Neural progenitor cell (in vitro differentiated cells): ENCODE data around the gene PLPPR3. TPM values are rescaled to one million over a fixed set of nuclear protein-coding genes. Genes with fewer than 3 reads are reported as not detected.

Experiments
- DNase-seq: peaks from one replicate; pipeline ENCODE4 v3.0.0-alpha.2; 2016; ENCODE audit warnings: low spot score
- H2AFZ ChIP-seq: fragments of 200-600 bp; sonication (generic); replicated peaks from 2 replicates; pipeline ENCODE4 v1.6.1; 2016; ENCODE audit warnings: antibody characterized with exemption
- H3F3A ChIP-seq: fragments of 200-600 bp; sonication (generic); 2 replicates; pipeline ENCODE4 v1.6.1; 2016; ENCODE audit warnings: antibody characterized with exemption, low read depth
- H3K27ac ChIP-seq: fragments of 200-600 bp; sonication (generic); 2 replicates; pipeline ENCODE4 v1.5.1; 2016; ENCODE audit warnings: mild to moderate bottlenecking
- H3K27me3 ChIP-seq: fragments of 200-600 bp; sonication (generic); 2 replicates; pipeline ENCODE4 v1.6.1; 2016; ENCODE audit warnings: mild to moderate bottlenecking, moderate library complexity
- H3K36me3 ChIP-seq: fragments of 200-600 bp; sonication (generic); 2 replicates; pipeline ENCODE4 v1.5.1; 2016
- H3K4me1 ChIP-seq: fragments of 200-600 bp; sonication (generic); 2 replicates; pipeline ENCODE4 v1.6.1; 2016; ENCODE audit warnings: mixed run types
- H3K4me2 ChIP-seq: fragments of 200-600 bp; sonication (generic); 2 replicates; pipeline ENCODE4 v1.6.1; 2016
- H3K4me3 ChIP-seq: fragments of 200-600 bp; sonication (generic); 2 replicates; pipeline ENCODE4 v1.5.1; 2016
- H3K79me2 ChIP-seq: fragments of 200-600 bp; sonication (generic); 2 replicates; pipeline ENCODE4 v1.6.1; 2016; ENCODE audit warnings: low read depth
- H3K9ac ChIP-seq: fragments of 200-600 bp; sonication (generic); 2 replicates; pipeline ENCODE4 v1.6.1; 2016
- H3K9me3 ChIP-seq: fragments of 200-600 bp; sonication (generic); 2 replicates; pipeline ENCODE4 v1.5.1; 2016; ENCODE audit warnings: low read depth
- H4K20me1 ChIP-seq: fragments of 200-600 bp; sonication (generic); 2 replicates; pipeline ENCODE4 v1.6.1; 2016; ENCODE audit warnings: low read depth
- H3K27ac Mint-ChIP-seq: 3 replicates; pipeline ENCODE4 v1.8.0; 2021; ENCODE audit warnings: mixed read lengths
- H3K27me3 Mint-ChIP-seq: 2 replicates; pipeline ENCODE4 v1.8.0; 2022; ENCODE audit warnings: low read depth, mild to moderate bottlenecking, inconsistent platforms, moderate library complexity, mixed read lengths; ENCODE audit not compliant: insufficient read depth
- H3K36me3 Mint-ChIP-seq: 3 replicates; pipeline ENCODE4 v1.8.0; 2021; ENCODE audit warnings: mixed read lengths
- H3K4me1 Mint-ChIP-seq: 3 replicates; pipeline ENCODE4 v1.8.0; 2021; ENCODE audit warnings: mixed read lengths
- H3K4me3 Mint-ChIP-seq: 3 replicates; pipeline ENCODE4 v1.8.0; 2021; ENCODE audit warnings: mild to moderate bottlenecking, moderate library complexity, mixed read lengths
- H3K9me3 Mint-ChIP-seq: 3 replicates; pipeline ENCODE4 v1.8.0; 2020; ENCODE audit warnings: mixed read lengths
- CTCF ChIP-seq: fragments of 200-600 bp; sonication (generic); IDR thresholded peaks from 2 replicates; pipeline ENCODE4 v1.5.1; 2017; ENCODE audit warnings: antibody characterized with exemption, mild to moderate bottlenecking
- EZH2 ChIP-seq: fragments of 200-600 bp; sonication (generic); IDR thresholded peaks from 2 replicates; pipeline ENCODE4 v1.6.1; 2017; ENCODE audit warnings: antibody characterized with exemption, mild to moderate bottlenecking, moderate library complexity
- EZH2phosphoT487 ChIP-seq: fragments of 200-600 bp; sonication (generic); IDR thresholded peaks from 2 replicates; pipeline ENCODE4 v1.6.1; 2017; ENCODE audit warnings: antibody characterized with exemption
- total RNA-seq: library from RNA; depleted of rRNA; stranded (reverse); fragments of >200 nt; gene quantifications from 2 replicates; pipeline ENCODE4 v1.2.3, GENCODE V29; 2015; ENCODE audit warnings: low replicate concordance

PLPPR3 gene
- total RNA-seq, 1 donor from 2014 or later, result 15.6 TPM

DNA sequence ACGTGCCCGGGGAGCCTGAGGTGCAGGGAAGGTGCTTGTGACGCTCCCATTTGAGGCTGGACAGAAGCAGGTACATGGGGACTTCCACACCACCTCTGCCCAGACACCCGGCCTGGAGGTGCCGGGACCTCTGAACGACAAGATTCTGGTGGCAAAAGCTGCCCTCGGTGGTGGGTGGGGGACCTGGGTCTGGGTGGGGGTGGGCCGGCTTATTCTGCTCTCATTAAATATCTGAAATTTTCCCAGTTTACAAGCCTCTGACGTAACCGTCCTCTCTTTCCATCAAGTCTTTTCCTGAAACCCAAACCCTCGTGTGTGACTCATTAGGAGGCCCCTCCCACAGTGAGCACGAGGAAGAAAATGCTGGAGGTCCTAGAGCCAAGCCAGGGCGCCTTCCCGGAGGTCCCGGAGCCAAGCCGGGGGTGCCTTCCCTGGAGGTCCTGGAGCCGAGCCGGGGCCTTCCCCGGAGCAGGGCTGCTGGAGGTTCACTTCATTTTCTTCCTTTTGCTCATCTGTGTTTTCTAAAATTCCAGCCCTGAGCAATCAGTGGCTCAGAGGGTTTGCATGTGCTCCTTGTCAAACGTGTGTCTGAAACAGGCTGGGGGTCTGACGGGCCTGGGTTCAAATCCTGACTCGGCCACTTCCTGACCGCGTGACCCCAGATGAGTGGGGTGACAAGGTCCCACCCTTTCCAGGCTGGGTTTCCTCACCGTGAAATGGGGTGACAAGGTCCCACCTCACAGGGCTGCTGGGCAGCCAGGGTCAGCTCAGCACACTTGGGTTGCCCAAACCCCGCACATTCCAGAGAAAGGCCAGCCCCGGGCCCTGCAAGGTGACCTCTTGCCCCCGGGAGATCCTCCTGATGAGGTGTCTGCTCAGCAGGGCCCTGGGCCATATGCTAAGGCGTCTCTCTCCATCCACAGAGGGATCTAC is 47.8 kb upstream of the PLPPR3 start:
- no peaks in the 10 kb centered on the region for H3K9me3 ChIP-seq
- no peak overlapping the region for H3K27ac ChIP-seq
- peaks cover 27% of the 10 kb centered on the region for H4K20me1 ChIP-seq
- H3K27me3 Mint-ChIP-seq, result peaks cover 9% of the 10 kb centered on the region
- no peak overlapping the region for H3K27ac Mint-ChIP-seq
- H3K4me1 Mint-ChIP-seq, result peaks cover 10% of the 10 kb centered on the region
- H3K9ac ChIP-seq, result no peak overlapping the region
- no peak overlapping the region for H3K4me2 ChIP-seq
- H3F3A ChIP-seq, result peaks cover 35% of the 10 kb centered on the region
- H3K36me3 Mint-ChIP-seq, result peaks cover 11% of the 10 kb centered on the region
- H3K4me3 Mint-ChIP-seq, result peak overlapping the region; percentile 41
- TF ChIP-seq EZH2, result no peak
- TF ChIP-seq EZH2phosphoT487, result no peak
- no peak for TF ChIP-seq CTCF
- no peak for DNase-seq
- no peak overlapping the region for H3K4me3 ChIP-seq
- H3K79me2 ChIP-seq, result no peaks in the 10 kb centered on the region
- H2AFZ ChIP-seq, result no peak overlapping the region
- no peaks in the 10 kb centered on the region for H3K9me3 Mint-ChIP-seq
- H3K4me1 ChIP-seq, result peaks cover 7% of the 10 kb centered on the region
- no peaks in the 10 kb centered on the region for H3K27me3 ChIP-seq
- no peaks in the 10 kb centered on the region for H3K36me3 ChIP-seq

GRCh38 chr19:868458-869244 is 46.9 kb upstream of the PLPPR3 start:
- no peak for DNase-seq
- Histone ChIP-seq H3K9me3 (no peaks in the 10 kb centered on the region), H2AFZ (no peak overlapping the region), H3K4me3 (no peak overlapping the region), H3K4me2 (no peak overlapping the region), H3K27ac (no peak overlapping the region), H4K20me1 (peaks cover 27% of the 10 kb centered on the region), H3K36me3 (no peaks in the 10 kb centered on the region), H3F3A (peaks cover 39% of the 10 kb centered on the region), H3K27me3 (peaks cover under 1% of the 10 kb centered on the region), H3K79me2 (no peaks in the 10 kb centered on the region), H3K4me1 (peaks cover 7% of the 10 kb centered on the region), H3K9ac (no peak overlapping the region)
- H3K36me3 Mint-ChIP-seq, result peaks cover 11% of the 10 kb centered on the region
- H3K9me3 Mint-ChIP-seq, result no peaks in the 10 kb centered on the region
- peaks cover 10% of the 10 kb centered on the region for H3K4me1 Mint-ChIP-seq
- H3K4me3 Mint-ChIP-seq, result no peak overlapping the region
- H3K27ac Mint-ChIP-seq, result no peak overlapping the region
- H3K27me3 Mint-ChIP-seq, result peaks cover 10% of the 10 kb centered on the region
- TF ChIP-seq EZH2phosphoT487 (no peak), CTCF (no peak), EZH2 (no peak)

- Histone ChIP-seq H3K9me3 (no peaks in the 10 kb centered on the region), H3K27ac (no peak overlapping the region), H3K27me3 (peaks cover 7% of the 10 kb centered on the region), H3K9ac (no peak overlapping the region), H3F3A (peaks cover 42% of the 10 kb centered on the region), H3K36me3 (no peaks in the 10 kb centered on the region), H3K4me3 (no peak overlapping the region), H2AFZ (no peak overlapping the region), H4K20me1 (peaks cover 28% of the 10 kb centered on the region), H3K4me1 (peaks cover 7% of the 10 kb centered on the region), H3K4me2 (no peak overlapping the region), H3K79me2 (no peaks in the 10 kb centered on the region)
- Mint-ChIP-seq H3K4me3 (peak overlapping the region; percentile 6), H3K9me3 (no peaks in the 10 kb centered on the region), H3K4me1 (peaks cover 10% of the 10 kb centered on the region), H3K36me3 (peaks cover 11% of the 10 kb centered on the region), H3K27ac (no peak overlapping the region), H3K27me3 (peaks cover 16% of the 10 kb centered on the region)
- no peak for TF ChIP-seq CTCF
- TF ChIP-seq EZH2phosphoT487, result no peak
- no peak for TF ChIP-seq EZH2
- no peak for DNase-seq
These were observed 46.2 kb upstream of the PLPPR3 start for GRCh38 chr19:867855-868457.
